ENCODE data around the gene BIRC7. TPM values are rescaled to one million over a fixed set of nuclear protein-coding genes. Genes with fewer than 3 reads are reported as not detected.

BIRC7 gene
- total RNA-seq, 1 experiment from 2014 or later: 0.17 TPM

GRCh38 chr20:63285636-63286615, 50.2 kb downstream of the BIRC7 start:
- Mint-ChIP-seq H3K9me3 (no peaks in the 10 kb centered on the region), H3K27me3 (ENCODE audit: low read depth) (no peaks in the 10 kb centered on the region), H3K4me3 (no peak overlapping the region), H3K4me1 (peaks cover 3% of the 10 kb centered on the region; the same call in 1 of the 2 replicates), H3K36me3 (peaks cover 15% of the 10 kb centered on the region), H3K27ac (no peak overlapping the region)
- ATAC-seq (no peak), DNase-seq (ENCODE audit: low spot score) (no peak)
- CTCF ChIA-PET: interaction anchor here (0.6 to 1.5 kb wide), 3 partner anchors 62 to 96 kb away, joined by 4 read pairs; no protein-coding TSS in a partner anchor
- TF ChIP-seq HMGA2 (CRISPR knock-in tag; IDR thresholded peaks at IDR 0.05) (no peak), ELF4 (CRISPR knock-in tag; IDR thresholded peaks at IDR 0.05; ENCODE audit: low read depth) (no peak), ZBTB43 (CRISPR knock-in tag; IDR thresholded peaks at IDR 0.05) (no peak), CREB1 (CRISPR knock-in tag; IDR thresholded peaks at IDR 0.05) (no peak), ZNF281 (CRISPR knock-in tag; IDR thresholded peaks at IDR 0.05) (no peak), FOXJ3 (CRISPR knock-in tag; IDR thresholded peaks at IDR 0.05; ENCODE audit: borderline replicate concordance) (no peak), KAT7 (CRISPR knock-in tag; IDR thresholded peaks at IDR 0.05; ENCODE audit: borderline replicate concordance) (no peak), ATF2 (CRISPR knock-in tag; IDR thresholded peaks at IDR 0.05; ENCODE audit: borderline replicate concordance, low read depth) (no peak), TCF7 (CRISPR knock-in tag; IDR thresholded peaks at IDR 0.05; ENCODE audit: low read depth) (no peak), IRF2 (CRISPR knock-in tag; IDR thresholded peaks at IDR 0.05; ENCODE audit: borderline replicate concordance, low read depth) (no peak), ZNF512 (CRISPR knock-in tag; IDR thresholded peaks at IDR 0.05; ENCODE audit: borderline replicate concordance) (no peak)
- POLR2A ChIA-PET: no interaction called here

GRCh38 chr20:63286781-63287696, 51.3 kb downstream of the BIRC7 start:
- peaks cover 4% of the 10 kb centered on the region; the same call in 1 of the 2 replicates for H3K4me1 Mint-ChIP-seq
- no peak for DNase-seq (ENCODE audit: low spot score)
- no peak for ATAC-seq
- no peak overlapping the region for H3K27ac Mint-ChIP-seq
- H3K4me3 Mint-ChIP-seq: no peak overlapping the region
- no peak for TF ChIP-seq E2F1 (CRISPR knock-in tag; IDR thresholded peaks at IDR 0.05)
- no peak for TF ChIP-seq ZNF281 (CRISPR knock-in tag; IDR thresholded peaks at IDR 0.05)
- no peak for TF ChIP-seq USF2 (CRISPR knock-in tag; IDR thresholded peaks at IDR 0.05)
- POLR2A ChIA-PET: no interaction called here
- H3K9me3 Mint-ChIP-seq: no peaks in the 10 kb centered on the region
- H3K27me3 Mint-ChIP-seq (ENCODE audit: low read depth): no peaks in the 10 kb centered on the region
- CTCF ChIA-PET: interaction anchor here (0.5 to 1.5 kb wide), 4 partner anchors 57 to 870 kb away, joined by 3 to 4 read pairs (median 4); no protein-coding TSS in a partner anchor
- peaks cover 15% of the 10 kb centered on the region for H3K36me3 Mint-ChIP-seq

Measured in WTC11 (cell line).